Suprapubic skin (tissue), 4 donors: ENCODE data around the gene TRIM8.

Experiments
- EP300 ChIP-seq: sonication (generic); formaldehyde crosslinking; IDR thresholded peaks from one replicate; pipeline ENCODE4 v1.6.1; 2017; ENCODE audit warnings: antibody characterized with exemption
- POLR2AphosphoS5 ChIP-seq, 3 donors: sonication (generic); formaldehyde crosslinking; IDR thresholded peaks; one replicate each; pipeline ENCODE4 v1.6.1; 2017; ENCODE audit warnings: antibody characterized with exemption in 3 of 3
- TF ChIP-seq, protein P1 (sequence below), 2 donors: fragments of 200-600 bp in 1 of 2; fragments of 450-650 bp in 1 of 2; sonication (generic) in 1 of 2; IDR thresholded peaks; one replicate each; pipeline ENCODE4 v1.5.1; 2016 to 2019; ENCODE audit warnings: antibody characterized with exemption in 2 of 2, mild to moderate bottlenecking in 1 of 2, moderate library complexity in 1 of 2

- TF ChIP-seq POLR2AphosphoS5 (IDR thresholded peaks at IDR 0.05): no peak
- TF ChIP-seq, protein P1, sequence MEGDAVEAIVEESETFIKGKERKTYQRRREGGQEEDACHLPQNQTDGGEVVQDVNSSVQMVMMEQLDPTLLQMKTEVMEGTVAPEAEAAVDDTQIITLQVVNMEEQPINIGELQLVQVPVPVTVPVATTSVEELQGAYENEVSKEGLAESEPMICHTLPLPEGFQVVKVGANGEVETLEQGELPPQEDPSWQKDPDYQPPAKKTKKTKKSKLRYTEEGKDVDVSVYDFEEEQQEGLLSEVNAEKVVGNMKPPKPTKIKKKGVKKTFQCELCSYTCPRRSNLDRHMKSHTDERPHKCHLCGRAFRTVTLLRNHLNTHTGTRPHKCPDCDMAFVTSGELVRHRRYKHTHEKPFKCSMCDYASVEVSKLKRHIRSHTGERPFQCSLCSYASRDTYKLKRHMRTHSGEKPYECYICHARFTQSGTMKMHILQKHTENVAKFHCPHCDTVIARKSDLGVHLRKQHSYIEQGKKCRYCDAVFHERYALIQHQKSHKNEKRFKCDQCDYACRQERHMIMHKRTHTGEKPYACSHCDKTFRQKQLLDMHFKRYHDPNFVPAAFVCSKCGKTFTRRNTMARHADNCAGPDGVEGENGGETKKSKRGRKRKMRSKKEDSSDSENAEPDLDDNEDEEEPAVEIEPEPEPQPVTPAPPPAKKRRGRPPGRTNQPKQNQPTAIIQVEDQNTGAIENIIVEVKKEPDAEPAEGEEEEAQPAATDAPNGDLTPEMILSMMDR (IDR thresholded peaks at IDR 0.05): no peak
- no peak for TF ChIP-seq EP300
These were observed 43.5 kb upstream of the TRIM8 start for GRCh38 chr10:102600816-102601215.
